Thyroid gland (tissue), 4 donors: ENCODE measurements around the gene ITGB1BP1. TPM values are rescaled to one million over a fixed set of nuclear protein-coding genes. Genes with fewer than 3 reads are reported as not detected.
A peak's percentile ranks its signal among the peaks of the same experiment; 100 is the strongest.

Experiments
- DNase-seq, 2 donors: peaks; one replicate each; pipeline ENCODE4 v3.0.0-alpha.2; 2019
- H3K27ac ChIP-seq, 3 donors: fragments of 200-600 bp; sonication (generic); 1 replicate in 2 of 3; 2 replicates in 1 of 3; pipeline ENCODE4 v1.5.1; 2016 to 2019; ENCODE audit warnings: mild to moderate bottlenecking in 1 of 3, moderate library complexity in 1 of 3
- H3K27me3 ChIP-seq: fragments of 200-600 bp; sonication (generic); one replicate; pipeline ENCODE4 v1.5.1; 2019
- H3K36me3 ChIP-seq, 2 donors: fragments of 200-600 bp; sonication (generic); one replicate each; pipeline ENCODE4 v1.5.1; 2016 to 2019
- H3K4me1 ChIP-seq, 2 donors: fragments of 200-600 bp; sonication (generic); one replicate each; pipeline ENCODE4 v1.5.1; 2017 to 2019
- H3K4me3 ChIP-seq, 3 donors: fragments of 200-600 bp; sonication (generic); replicated peaks in 1 of 3; 1 replicate in 2 of 3; 2 replicates in 1 of 3; pipeline ENCODE4 v1.5.1; 2016; ENCODE audit warnings: mild to moderate bottlenecking in 1 of 3
- H3K9me3 ChIP-seq: fragments of 200-600 bp; sonication (generic); one replicate; pipeline ENCODE4 v1.5.1; 2017
- CTCF ChIP-seq, 6 experiments: fragments of 200-600 bp in 3 of 6; fragments of 450-650 bp in 3 of 6; sonication (generic) in 3 of 6; IDR thresholded peaks; one replicate each; pipeline ENCODE4 v1.5.1; 2016 to 2019; ENCODE audit warnings: antibody characterized with exemption in 6 of 6, mild to moderate bottlenecking in 2 of 6, inconsistent platforms in 1 of 6, moderate library complexity in 1 of 6
- POLR2A ChIP-seq, 2 donors: fragments of 450-650 bp; IDR thresholded peaks; one replicate each; pipeline ENCODE4 v1.6.1; 2017; ENCODE audit warnings: antibody characterized with exemption in 2 of 2, mild to moderate bottlenecking in 2 of 2, moderate library complexity in 1 of 2
- WGBS, 2 donors: methylation state at CpG; one replicate each; pipeline ENCODE4 v1.1.5; 2017; 5-methylcytosine and 5-hydroxymethylcytosine counted together
- intact Hi-C: fragments of 100-400 bp; cut with DNase I; formaldehyde crosslinking; loops from one replicate; pipeline ENCODE4 v1.15.1; 2023
- total RNA-seq, 4 donors: library from RNA; depleted of rRNA; stranded (reverse); fragments of >200 nt; gene quantifications; one replicate each; pipeline ENCODE4 v1.2.3, GENCODE V29; 2016

The ITGB1BP1 gene
- total RNA-seq, 4 donors from 2014 or later: 39.4 to 73.4 (median 45.8) TPM

DNA sequence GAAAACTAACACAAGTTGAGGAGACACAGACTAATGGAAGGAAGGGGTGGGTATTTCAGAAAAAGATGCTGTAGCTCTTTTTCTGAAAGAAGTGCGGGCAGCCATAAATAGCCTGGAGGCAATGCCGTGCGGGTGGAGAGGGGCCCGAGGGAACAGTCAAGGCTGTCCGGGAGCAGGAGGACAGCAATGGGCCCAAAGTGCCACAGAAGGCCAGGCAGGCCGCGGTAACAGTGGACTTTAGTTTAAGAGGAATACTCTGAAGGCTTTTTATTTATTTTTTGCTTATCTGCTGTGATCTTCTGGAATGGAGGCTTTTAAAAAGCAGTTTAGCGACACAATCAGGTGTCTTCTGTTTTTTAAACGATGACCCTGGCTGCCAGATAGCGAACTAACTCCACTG lies 2.8 kb downstream of the ITGB1BP1 start:
- TF ChIP-seq POLR2A (IDR thresholded peaks at IDR 0.05) (no peak), CTCF (IDR thresholded peaks at IDR 0.05) (no peak)
- no peaks in the 10 kb centered on the region for H3K36me3 ChIP-seq
- H3K27me3 ChIP-seq: no peaks in the 10 kb centered on the region
- no peaks in the 10 kb centered on the region for H3K9me3 ChIP-seq
- DNase-seq: no peak
- no peak overlapping the region for H3K27ac ChIP-seq
- intact Hi-C loops: loop anchor here (10.0 kb wide), 1 partner anchor 54 kb away; the partner anchor contains the start of gene IAH1
- no peak overlapping the region for H3K4me3 ChIP-seq
- 84 to 87% methylated on average over 10 of the region's 10 CpGs for WGBS, 2 donors
- peaks cover 22 to 25% of the 10 kb centered on the region in 2 donors for H3K4me1 ChIP-seq

DNA sequence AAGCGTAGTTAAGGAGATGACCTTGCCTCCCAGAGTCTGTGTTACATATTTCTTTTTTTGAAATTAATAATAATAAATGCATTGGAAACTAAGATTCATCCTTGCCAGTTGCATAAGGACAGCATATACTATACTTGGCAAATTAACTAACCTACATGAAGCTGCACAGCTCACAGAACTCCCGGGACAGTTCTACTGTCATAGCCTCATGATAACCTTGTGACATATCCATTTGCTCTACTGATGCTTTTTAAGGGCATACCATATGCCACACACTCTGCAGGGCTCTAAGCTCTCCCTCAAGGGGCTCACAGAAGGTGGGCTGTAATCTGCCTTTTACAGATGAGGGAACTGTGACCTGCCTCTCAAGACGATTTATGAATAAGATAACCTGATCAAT lies 3.8 kb downstream of the ITGB1BP1 start:
- intact Hi-C loops: no loop called here
- peaks cover 17 to 18% of the 10 kb centered on the region in 2 donors for H3K4me1 ChIP-seq

DNA sequence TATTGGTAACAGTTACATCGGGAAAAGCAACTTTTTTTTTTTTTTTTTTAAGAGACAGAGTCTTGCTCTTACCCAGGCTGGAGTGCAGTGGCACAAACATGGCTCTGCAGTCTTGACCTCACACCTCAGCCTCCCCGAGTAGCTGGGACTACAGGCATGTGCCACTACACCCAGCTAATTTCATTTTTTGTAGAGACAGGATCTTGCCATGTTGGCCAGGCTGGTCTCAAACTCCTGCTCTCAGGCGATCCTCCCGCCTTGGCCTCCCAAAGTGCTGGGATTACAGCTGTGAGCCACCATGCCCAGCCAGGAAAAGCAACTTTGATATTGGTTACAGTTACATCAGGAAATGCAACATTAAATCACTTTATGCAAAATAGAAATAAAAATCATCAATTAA lies 4.6 kb downstream of the ITGB1BP1 start:
- TF ChIP-seq POLR2A (IDR thresholded peaks at IDR 0.05) (no peak), CTCF (IDR thresholded peaks at IDR 0.05) (no peak)
- WGBS, 2 donors: 86 to 87% methylated on average over 4 of the region's 4 CpGs

More for the DNA sequence above, 3.8 kb downstream of the ITGB1BP1 start:
- Histone ChIP-seq H3K36me3 (no peaks in the 10 kb centered on the region), H3K27me3 (no peaks in the 10 kb centered on the region), H3K4me3 (no peak overlapping the region), H3K27ac (no peak overlapping the region), H3K9me3 (no peaks in the 10 kb centered on the region)
- no peak for TF ChIP-seq CTCF (IDR thresholded peaks at IDR 0.05)
- no peak for TF ChIP-seq POLR2A (IDR thresholded peaks at IDR 0.05)
- 89 to 92% methylated on average over 3 of the region's 3 CpGs for WGBS, 2 donors
- DNase-seq: no peak

DNA sequence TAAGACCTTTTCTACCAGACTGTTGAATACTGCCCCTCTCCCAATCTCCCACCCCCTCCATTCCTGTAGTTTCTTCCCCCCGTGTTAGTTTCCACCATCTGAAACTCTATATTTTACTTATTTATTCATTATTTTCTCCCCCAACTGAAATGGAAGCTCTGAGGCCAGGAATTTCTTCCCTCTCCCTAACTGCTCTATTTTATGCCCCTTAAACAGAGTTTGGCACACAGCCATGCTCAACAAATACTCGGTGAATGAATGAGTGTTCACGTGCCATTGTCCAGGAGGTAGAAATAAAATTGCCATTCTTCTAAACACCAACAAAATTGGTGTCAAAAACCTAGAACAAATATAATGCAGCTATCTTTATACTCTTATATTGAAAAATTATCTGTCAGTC lies 5.6 kb downstream of the ITGB1BP1 start:
- H3K9me3 ChIP-seq: no peaks in the 10 kb centered on the region
- H3K27ac ChIP-seq: peak overlapping the region in 1 of 3 donors; percentile 14
- 30 to 40% methylated on average over 3 of the region's 3 CpGs for WGBS, 2 donors
- H3K4me1 ChIP-seq: peaks cover 9 to 12% of the 10 kb centered on the region in 2 donors
- TF ChIP-seq CTCF (IDR thresholded peaks at IDR 0.05) (no peak), POLR2A (IDR thresholded peaks at IDR 0.05) (no peak)
- peak; percentile 19 to 37 for DNase-seq
- H3K36me3 ChIP-seq: no peaks in the 10 kb centered on the region
- H3K4me3 ChIP-seq: no peak overlapping the region
- intact Hi-C loops: no loop called here
- no peaks in the 10 kb centered on the region for H3K27me3 ChIP-seq

More for the DNA sequence above, 4.6 kb downstream of the ITGB1BP1 start:
- Histone ChIP-seq H3K4me1 (peaks cover 11 to 12% of the 10 kb centered on the region in 2 donors), H3K9me3 (no peaks in the 10 kb centered on the region), H3K27me3 (no peaks in the 10 kb centered on the region), H3K4me3 (no peak overlapping the region), H3K27ac (no peak overlapping the region), H3K36me3 (no peaks in the 10 kb centered on the region)
- intact Hi-C loops: no loop called here
- DNase-seq: no peak

DNA sequence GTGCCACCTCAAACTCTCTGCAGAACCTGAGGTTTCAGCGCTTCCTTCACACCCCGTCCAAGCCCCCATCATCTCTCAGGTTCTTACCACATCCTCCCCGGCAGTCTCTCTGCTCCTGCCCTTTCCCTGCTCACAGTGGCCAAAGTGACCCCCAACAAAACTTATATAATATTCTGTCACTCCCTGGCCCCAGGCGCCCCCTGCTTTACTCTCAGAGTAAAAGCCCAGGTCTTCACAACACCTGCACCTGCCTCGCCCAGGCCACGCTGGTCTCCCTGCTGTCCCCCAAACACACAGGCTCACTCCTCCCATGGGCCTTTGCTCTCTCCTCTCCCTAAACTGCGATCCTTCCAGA lies 6.4 kb downstream of the ITGB1BP1 start:
- Histone ChIP-seq H3K4me3 (no peak overlapping the region), H3K36me3 (peaks cover 0 to 2% of the 10 kb centered on the region in 2 donors), H3K27ac (no peak overlapping the region), H3K4me1 (peaks cover 2 to 10% of the 10 kb centered on the region in 2 donors), H3K27me3 (no peaks in the 10 kb centered on the region), H3K9me3 (no peaks in the 10 kb centered on the region)
- TF ChIP-seq POLR2A (IDR thresholded peaks at IDR 0.05): no peak
- no peak for TF ChIP-seq CTCF (IDR thresholded peaks at IDR 0.05)
- DNase-seq: no peak
- intact Hi-C loops: no loop called here
- 92 to 97% methylated on average over 7 of the region's 7 CpGs for WGBS, 2 donors
